ENCODE data around the gene PDE3A.
A peak's percentile ranks its signal among the peaks of the same experiment; 100 is the strongest.
"Not testable (repeated sequence)": the region's sequence is repeated elsewhere in the genome, so short reads cannot be mapped to it uniquely, and the experiment has no call there.

PDE3A gene

GRCh38 chr12:20547816-20548575 lies 179.7 kb downstream of the PDE3A start:
- TF ChIP-seq CTCF (IDR thresholded peaks at IDR 0.05; ENCODE audit: low read depth, low read length, missing control alignments) = no peak
- in situ Hi-C loops (cut with HindIII; ENCODE audit: low sequenced_read_pairs) = no loop called here
- H3K4me3 ChIP-seq (ENCODE audit: low read depth, low read length) = no peak overlapping the region
- peak; percentile 53 for DNase-seq (ENCODE audit: low read depth)

GRCh38 chr12:20548611-20549010 lies 180.3 kb downstream of the PDE3A start:
- no peak for TF ChIP-seq CTCF (IDR thresholded peaks at IDR 0.05; ENCODE audit: low read depth, low read length, missing control alignments)
- in situ Hi-C loops (cut with HindIII; ENCODE audit: low sequenced_read_pairs) = no loop called here

GRCh38 chr12:20549108-20549719 lies 180.9 kb downstream of the PDE3A start:
- TF ChIP-seq CTCF (IDR thresholded peaks at IDR 0.05; ENCODE audit: low read depth, low read length, missing control alignments) = peak; percentile 72
- H3K4me3 ChIP-seq (ENCODE audit: low read depth, low read length) = no peak overlapping the region
- DNase-seq (ENCODE audit: low read depth) = peak; percentile 8
- in situ Hi-C loops (cut with HindIII; ENCODE audit: low sequenced_read_pairs) = no loop called here

More at GRCh38 chr12:20548611-20549010, 180.3 kb downstream of the PDE3A start:
- no peak overlapping the region for H3K4me3 ChIP-seq (ENCODE audit: low read depth, low read length)
- no peak for DNase-seq (ENCODE audit: low read depth)

- in situ Hi-C loops (cut with HindIII; ENCODE audit: low sequenced_read_pairs); DNase-seq (ENCODE audit: low read depth); H3K4me3 ChIP-seq (ENCODE audit: low read depth, low read length): not testable (repeated sequence)
Measured at GRCh38 chr12:20551742-20552442, 183.6 kb downstream of the PDE3A start.

GRCh38 chr12:20552586-20552985 lies 184.2 kb downstream of the PDE3A start:
- H3K4me3 ChIP-seq (ENCODE audit: low read depth, low read length); DNase-seq (ENCODE audit: low read depth); in situ Hi-C loops (cut with HindIII; ENCODE audit: low sequenced_read_pairs): not testable (repeated sequence)

GRCh38 chr12:20555015-20555414 lies 186.7 kb downstream of the PDE3A start:
- no peak for TF ChIP-seq CTCF (IDR thresholded peaks at IDR 0.05; ENCODE audit: low read depth, low read length, missing control alignments)
- H3K4me3 ChIP-seq (ENCODE audit: low read depth, low read length) = no peak overlapping the region
- in situ Hi-C loops (cut with HindIII; ENCODE audit: low sequenced_read_pairs) = no loop called here
- no peak for DNase-seq (ENCODE audit: low read depth)

- in situ Hi-C loops (cut with HindIII; ENCODE audit: low sequenced_read_pairs) = no loop called here
- H3K4me3 ChIP-seq (ENCODE audit: low read depth, low read length) = no peak overlapping the region
- no peak for TF ChIP-seq CTCF (IDR thresholded peaks at IDR 0.05; ENCODE audit: low read depth, low read length, missing control alignments)
- no peak for DNase-seq (ENCODE audit: low read depth)
Measured at GRCh38 chr12:20555771-20556170, 187.4 kb downstream of the PDE3A start.

Data from astrocyte of the cerebellum (primary cell).